Measurements from ENCODE around the gene GPR141. TPM values are rescaled to one million over a fixed set of nuclear protein-coding genes. Genes with fewer than 3 reads are reported as not detected.

The GPR141 gene
- total RNA-seq, 2 donors from 2014 or later, result 2.0 TPM; not detected in 1

DNA sequence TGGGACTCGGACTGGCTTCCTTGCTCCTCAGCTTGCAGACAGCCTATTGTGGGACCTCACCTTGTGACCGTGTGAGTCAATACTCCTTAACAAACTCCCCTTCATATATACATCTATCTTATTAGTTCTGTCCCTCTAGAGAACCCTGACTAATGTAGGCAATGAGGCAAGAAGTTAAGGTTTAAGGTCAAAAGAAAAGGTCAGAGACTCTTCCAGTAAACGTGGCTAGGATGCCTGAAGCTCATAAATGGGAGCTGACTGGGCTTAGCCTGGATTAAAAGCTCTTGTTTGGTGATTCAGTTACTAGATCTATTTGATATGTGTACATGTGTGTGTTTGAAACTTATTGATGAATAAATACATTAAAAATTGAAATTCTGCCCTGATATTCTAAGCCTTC is 10.6 kb upstream of the GPR141 start:
- ATAC-seq (ENCODE audit: insufficient number of reproducible peaks, low FRiP score, low read depth), result no peak
- no peaks in the 10 kb centered on the region for H3K9me3 ChIP-seq
- no peak for DNase-seq (ENCODE audit: low spot score)
- H3K27me3 ChIP-seq (replicated peaks; ENCODE audit: insufficient read depth), result no peaks in the 10 kb centered on the region
- no peaks in the 10 kb centered on the region for H3K4me1 ChIP-seq (ENCODE audit: control insufficient read depth in 1 of 2, low read depth in 2 of 2)
- H3K36me3 ChIP-seq, result no peaks in the 10 kb centered on the region
- no peak overlapping the region for H3K4me3 ChIP-seq
- TF ChIP-seq, protein P1, sequence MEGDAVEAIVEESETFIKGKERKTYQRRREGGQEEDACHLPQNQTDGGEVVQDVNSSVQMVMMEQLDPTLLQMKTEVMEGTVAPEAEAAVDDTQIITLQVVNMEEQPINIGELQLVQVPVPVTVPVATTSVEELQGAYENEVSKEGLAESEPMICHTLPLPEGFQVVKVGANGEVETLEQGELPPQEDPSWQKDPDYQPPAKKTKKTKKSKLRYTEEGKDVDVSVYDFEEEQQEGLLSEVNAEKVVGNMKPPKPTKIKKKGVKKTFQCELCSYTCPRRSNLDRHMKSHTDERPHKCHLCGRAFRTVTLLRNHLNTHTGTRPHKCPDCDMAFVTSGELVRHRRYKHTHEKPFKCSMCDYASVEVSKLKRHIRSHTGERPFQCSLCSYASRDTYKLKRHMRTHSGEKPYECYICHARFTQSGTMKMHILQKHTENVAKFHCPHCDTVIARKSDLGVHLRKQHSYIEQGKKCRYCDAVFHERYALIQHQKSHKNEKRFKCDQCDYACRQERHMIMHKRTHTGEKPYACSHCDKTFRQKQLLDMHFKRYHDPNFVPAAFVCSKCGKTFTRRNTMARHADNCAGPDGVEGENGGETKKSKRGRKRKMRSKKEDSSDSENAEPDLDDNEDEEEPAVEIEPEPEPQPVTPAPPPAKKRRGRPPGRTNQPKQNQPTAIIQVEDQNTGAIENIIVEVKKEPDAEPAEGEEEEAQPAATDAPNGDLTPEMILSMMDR (IDR thresholded peaks at IDR 0.05), result no peak
- no peak overlapping the region for H3K27ac ChIP-seq

DNA sequence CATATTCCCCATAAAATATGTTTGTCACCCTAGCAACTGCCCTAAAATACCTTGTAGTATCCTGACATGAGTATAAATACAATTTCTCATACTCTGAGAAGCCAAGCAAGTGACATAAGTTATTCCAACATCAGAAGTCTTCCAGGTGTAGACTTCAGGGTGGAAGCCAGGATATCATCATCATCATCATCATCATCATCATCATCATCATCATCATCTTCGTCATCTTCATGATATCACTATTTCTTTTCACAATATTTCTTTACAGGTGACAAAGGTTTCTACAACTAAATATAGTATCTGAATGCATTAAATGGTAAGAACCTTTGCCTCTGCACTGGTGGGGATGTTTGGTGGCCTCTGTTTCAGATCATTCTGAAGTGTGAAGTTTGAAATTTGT is 10.0 kb upstream of the GPR141 start:
- DNase-seq (ENCODE audit: low spot score) (no peak), ATAC-seq (ENCODE audit: insufficient number of reproducible peaks, low FRiP score, low read depth) (no peak)
- no peaks in the 10 kb centered on the region for H3K27me3 ChIP-seq (replicated peaks; ENCODE audit: insufficient read depth)
- no peaks in the 10 kb centered on the region for H3K4me1 ChIP-seq (ENCODE audit: control insufficient read depth in 1 of 2, low read depth in 2 of 2)
- no peaks in the 10 kb centered on the region for H3K36me3 ChIP-seq
- TF ChIP-seq, protein P1 (IDR thresholded peaks at IDR 0.05), result no peak
- no peak overlapping the region for H3K4me3 ChIP-seq
- H3K9me3 ChIP-seq, result no peaks in the 10 kb centered on the region
- no peak overlapping the region for H3K27ac ChIP-seq

DNA sequence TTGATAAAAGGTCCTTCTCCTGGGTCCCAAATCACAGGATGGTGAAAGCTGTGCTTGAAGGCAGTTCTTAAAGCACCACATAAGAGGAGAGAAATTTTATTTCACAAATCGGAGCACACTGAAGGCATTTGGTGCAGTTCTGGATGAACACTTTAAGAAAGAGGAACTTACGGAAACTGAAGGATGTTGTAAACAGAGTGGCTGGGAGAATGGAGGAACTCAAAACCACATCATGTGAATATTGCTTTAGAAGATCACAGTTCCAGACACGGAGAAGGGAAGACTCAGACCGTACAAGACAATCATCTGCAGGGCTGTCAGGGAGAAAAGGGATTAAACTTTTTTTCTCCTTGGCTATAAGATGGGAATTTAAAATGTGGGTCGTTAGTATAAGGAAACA is 9.0 kb upstream of the GPR141 start:
- DNase-seq (ENCODE audit: low spot score) (no peak), ATAC-seq (ENCODE audit: insufficient number of reproducible peaks, low FRiP score, low read depth) (no peak)
- TF ChIP-seq, protein P1 (IDR thresholded peaks at IDR 0.05), result no peak
- no peaks in the 10 kb centered on the region for H3K4me1 ChIP-seq (ENCODE audit: control insufficient read depth in 1 of 2, low read depth in 2 of 2)
- no peaks in the 10 kb centered on the region for H3K27me3 ChIP-seq (replicated peaks; ENCODE audit: insufficient read depth)
- H3K36me3 ChIP-seq, result no peaks in the 10 kb centered on the region
- no peaks in the 10 kb centered on the region for H3K9me3 ChIP-seq
- no peak overlapping the region for H3K4me3 ChIP-seq
- H3K27ac ChIP-seq, result no peak overlapping the region

DNA sequence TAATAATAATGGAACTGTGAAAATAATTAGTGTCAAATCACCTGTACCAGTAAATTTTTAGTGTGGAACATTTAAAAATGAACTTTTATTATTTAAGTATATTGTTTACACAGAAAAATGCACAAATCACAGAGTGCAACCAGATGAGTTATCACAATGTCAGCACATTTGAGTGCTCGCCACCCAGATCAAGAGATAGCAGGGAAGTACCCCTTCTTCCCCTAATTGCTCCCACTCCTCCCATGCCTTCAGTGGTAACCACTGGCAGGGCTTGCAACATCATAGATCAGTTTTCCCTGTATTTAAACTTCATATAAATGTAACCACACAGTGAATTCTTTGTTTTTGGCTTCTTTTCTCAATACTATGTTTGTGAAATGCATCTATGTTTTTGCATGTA is 7.8 kb upstream of the GPR141 start:
- Histone ChIP-seq H3K4me1 (ENCODE audit: control insufficient read depth in 1 of 2, low read depth in 2 of 2) (no peaks in the 10 kb centered on the region), H3K4me3 (no peak overlapping the region), H3K27ac (no peak overlapping the region), H3K36me3 (no peaks in the 10 kb centered on the region), H3K27me3 (replicated peaks; ENCODE audit: insufficient read depth) (no peaks in the 10 kb centered on the region), H3K9me3 (no peaks in the 10 kb centered on the region)
- DNase-seq (ENCODE audit: low spot score) (no peak), ATAC-seq (ENCODE audit: insufficient number of reproducible peaks, low FRiP score, low read depth) (no peak)
- TF ChIP-seq, protein P1 (IDR thresholded peaks at IDR 0.05), result no peak

DNA sequence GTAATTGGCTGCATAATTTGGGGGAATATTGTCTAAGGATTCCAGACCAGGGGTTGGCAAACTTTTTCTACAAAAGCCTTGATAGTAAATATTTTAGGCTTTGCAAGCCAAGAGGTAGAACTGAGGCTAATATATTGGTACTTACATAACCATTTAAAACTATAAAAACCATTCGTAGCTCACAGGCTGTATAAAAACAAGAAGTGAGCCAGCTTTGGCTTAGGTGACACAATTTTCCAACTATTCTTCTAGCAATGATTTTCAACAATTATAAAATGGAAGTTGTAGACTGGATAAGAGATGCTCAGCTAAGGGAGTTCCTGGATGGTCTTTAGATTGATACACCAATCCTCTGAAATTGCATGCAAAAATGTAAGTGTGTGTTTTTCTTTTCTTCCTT is 1.4 kb downstream of the GPR141 start:
- Histone ChIP-seq H3K4me3 (peak overlapping the region; percentile 3), H3K9me3 (no peaks in the 10 kb centered on the region), H3K4me1 (ENCODE audit: control insufficient read depth in 1 of 2, low read depth in 2 of 2) (no peaks in the 10 kb centered on the region), H3K36me3 (no peaks in the 10 kb centered on the region), H3K27ac (no peak overlapping the region), H3K27me3 (replicated peaks; ENCODE audit: insufficient read depth) (no peaks in the 10 kb centered on the region)
- no peak for ATAC-seq (ENCODE audit: insufficient number of reproducible peaks, low FRiP score, low read depth)
- no peak for DNase-seq (ENCODE audit: low spot score)
- TF ChIP-seq, protein P1 (IDR thresholded peaks at IDR 0.05), result no peak

Data from thoracic aorta (tissue), 2 donors.